NCI-H345 treated with DMSO at 0.1 percent for 48 hours (cell line): ENCODE measurements around the gene ZFX.

Experiments
- DNase-seq: peaks from one replicate; lab custom pipeline; 2025; ENCODE audit not compliant: unreplicated experiment; lab: John Stamatoyannopoulos, UW

Gene ZFX

GRCh38 chrX:24201216-24201615 lies 51.7 kb downstream of the ZFX start:
- DNase-seq = no peak

- DNase-seq = no peak
Observed at GRCh38 chrX:24202465-24203031, 53.0 kb downstream of the ZFX start.

GRCh38 chrX:24203072-24203808 lies 53.7 kb downstream of the ZFX start:
- DNase-seq = no peak

- no peak for DNase-seq
Observed at GRCh38 chrX:24204331-24204730, 54.8 kb downstream of the ZFX start.

- DNase-seq = no peak
Observed at GRCh38 chrX:24204958-24205357, 55.4 kb downstream of the ZFX start.

- DNase-seq = no peak
Observed at GRCh38 chrX:24207826-24208225, 58.3 kb downstream of the ZFX start.

- DNase-seq = no peak
Observed at GRCh38 chrX:24208496-24209240, 59.1 kb downstream of the ZFX start.

- DNase-seq = no peak
Observed at GRCh38 chrX:24210190-24210589, 60.7 kb downstream of the ZFX start.

GRCh38 chrX:24214568-24214967 lies 65.0 kb downstream of the ZFX start:
- no peak for DNase-seq

GRCh38 chrX:24215272-24215671 lies 65.7 kb downstream of the ZFX start:
- DNase-seq = no peak

GRCh38 chrX:24216037-24216436 lies 66.5 kb downstream of the ZFX start:
- DNase-seq = no peak

GRCh38 chrX:24216827-24217226 lies 67.3 kb downstream of the ZFX start:
- no peak for DNase-seq

GRCh38 chrX:24219320-24219719 lies 69.8 kb downstream of the ZFX start:
- no peak for DNase-seq

GRCh38 chrX:24221872-24222271 lies 72.3 kb downstream of the ZFX start:
- DNase-seq = no peak

GRCh38 chrX:24225265-24225664 lies 75.7 kb downstream of the ZFX start:
- no peak for DNase-seq

GRCh38 chrX:24226176-24226575 lies 76.6 kb downstream of the ZFX start:
- no peak for DNase-seq

GRCh38 chrX:24228596-24228995 lies 79.1 kb downstream of the ZFX start:
- no peak for DNase-seq

- DNase-seq = no peak
Observed at GRCh38 chrX:24229400-24229879, 79.9 kb downstream of the ZFX start.

- DNase-seq = no peak
Observed at GRCh38 chrX:24229976-24230375, 80.4 kb downstream of the ZFX start.

GRCh38 chrX:24231131-24231540 lies 81.6 kb downstream of the ZFX start:
- DNase-seq = no peak

GRCh38 chrX:24231641-24232179 lies 82.2 kb downstream of the ZFX start:
- DNase-seq = no peak

GRCh38 chrX:24232796-24233195 lies 83.3 kb downstream of the ZFX start:
- DNase-seq = no peak
